ENCODE data around the gene AFAP1.
A peak's percentile ranks its signal among the peaks of the same experiment; 100 is the strongest.

Gene AFAP1

GRCh38 chr4:7939377-7940108, at the start of gene AFAP1:
AFAP1 (minus strand) TSS chr4:7939861; CDS start chr4:7872078, 67,783 bp downstream.
- peak; percentile 89 for DNase-seq (ENCODE audit: low read depth)

- DNase-seq (ENCODE audit: low read depth): no peak
Observed at GRCh38 chr4:7988437-7988836, 48.8 kb upstream of the AFAP1 start.

GRCh38 chr4:7987148-7987989, 47.7 kb upstream of the AFAP1 start:
- peak; percentile 56 for DNase-seq (ENCODE audit: low read depth)

- DNase-seq (ENCODE audit: low read depth): no peak
Observed at GRCh38 chr4:7985891-7986441, 46.3 kb upstream of the AFAP1 start.

GRCh38 chr4:7985072-7985471, 45.4 kb upstream of the AFAP1 start:
- no peak for DNase-seq (ENCODE audit: low read depth)

- DNase-seq (ENCODE audit: low read depth): no peak
Observed at GRCh38 chr4:7984286-7984925, 44.7 kb upstream of the AFAP1 start.

- DNase-seq (ENCODE audit: low read depth): no peak
Observed at GRCh38 chr4:7983296-7983695, 43.6 kb upstream of the AFAP1 start.

- no peak for DNase-seq (ENCODE audit: low read depth)
Observed at GRCh38 chr4:7981738-7982394, 42.2 kb upstream of the AFAP1 start.

- no peak for DNase-seq (ENCODE audit: low read depth)
Observed at GRCh38 chr4:7980036-7980435, 40.4 kb upstream of the AFAP1 start.

GRCh38 chr4:7979652-7979968, 39.9 kb upstream of the AFAP1 start:
- no peak for DNase-seq (ENCODE audit: low read depth)

- DNase-seq (ENCODE audit: low read depth): no peak
Observed at GRCh38 chr4:7978907-7979651, 39.4 kb upstream of the AFAP1 start.

GRCh38 chr4:7978489-7978888, 38.8 kb upstream of the AFAP1 start:
- DNase-seq (ENCODE audit: low read depth): no peak

- no peak for DNase-seq (ENCODE audit: low read depth)
Observed at GRCh38 chr4:7976634-7977033, 37.0 kb upstream of the AFAP1 start.

- no peak for DNase-seq (ENCODE audit: low read depth)
Observed at GRCh38 chr4:7976025-7976424, 36.4 kb upstream of the AFAP1 start.

- DNase-seq (ENCODE audit: low read depth): no peak
Observed at GRCh38 chr4:7974425-7974824, 34.8 kb upstream of the AFAP1 start.

- DNase-seq (ENCODE audit: low read depth): no peak
Observed at GRCh38 chr4:7973545-7973981, 33.9 kb upstream of the AFAP1 start.

GRCh38 chr4:7971881-7972500, 32.3 kb upstream of the AFAP1 start:
- no peak for DNase-seq (ENCODE audit: low read depth)

- no peak for DNase-seq (ENCODE audit: low read depth)
Observed at GRCh38 chr4:7971159-7971631, 31.5 kb upstream of the AFAP1 start.

GRCh38 chr4:7970361-7970946, 30.8 kb upstream of the AFAP1 start:
- no peak for DNase-seq (ENCODE audit: low read depth)

- no peak for DNase-seq (ENCODE audit: low read depth)
Observed at GRCh38 chr4:7968262-7968896, 28.7 kb upstream of the AFAP1 start.
